CD14-positive monocyte (primary cell): ENCODE data around the gene ERFL. TPM values are rescaled to one million over a fixed set of nuclear protein-coding genes. Genes with fewer than 3 reads are reported as not detected.

Source experiments
- DNase-seq, 3 donors: peaks; one replicate each; pipeline ENCODE4 v3.0.0-alpha.2; 2011 to 2022
- H2AFZ ChIP-seq: 2 replicates; pipeline ENCODE4 v1.6.0; 2012; ENCODE audit warnings: mild to moderate bottlenecking, low read depth, low read length, inconsistent platforms; ENCODE audit not compliant: insufficient read depth, poor library complexity, severe bottlenecking
- H3K27ac ChIP-seq, 2 donors: 1 replicate in 1 of 2; 2 replicates in 1 of 2; pipeline ENCODE4 v1.5.1; 2012 to 2013; ENCODE audit warnings: low read length in 2 of 2, control low read depth in 1 of 2, inconsistent platforms in 1 of 2, low read depth in 1 of 2, mild to moderate bottlenecking in 1 of 2
- H3K27me3 ChIP-seq, 2 donors: one replicate each; pipeline versions ENCODE4 v1.6.0 to v1.6.1; 2011 to 2013; ENCODE audit warnings: low read length in 2 of 2; ENCODE audit not compliant: control insufficient read depth in 2 of 2, insufficient read depth in 2 of 2
- H3K36me3 ChIP-seq, 2 donors: replicated peaks in 1 of 2; 1 replicate in 1 of 2; 2 replicates in 1 of 2; pipeline versions ENCODE4 v1.5.1 to v1.6.1; 2012 to 2013; ENCODE audit warnings: low read length in 2 of 2, control low read depth in 1 of 2, inconsistent platforms in 1 of 2, mild to moderate bottlenecking in 1 of 2; ENCODE audit not compliant: insufficient read depth in 2 of 2, control insufficient read depth in 1 of 2
- H3K4me1 ChIP-seq, 2 donors: 1 replicate in 1 of 2; 2 replicates in 1 of 2; pipeline versions ENCODE4 v1.5.1 to v1.6.1; 2012 to 2013; ENCODE audit warnings: low read length in 2 of 2, control low read depth in 1 of 2, inconsistent platforms in 1 of 2, mild to moderate bottlenecking in 1 of 2, moderate library complexity in 1 of 2; ENCODE audit not compliant: insufficient read depth in 2 of 2, control insufficient read depth in 1 of 2
- H3K4me2 ChIP-seq: replicated peaks from 2 replicates; pipeline ENCODE3; 2012; ENCODE audit warnings: low read length, moderate library complexity, mild to moderate bottlenecking; ENCODE audit not compliant: poor library complexity, severe bottlenecking; ENCODE audit errors: extremely low read depth
- H3K4me3 ChIP-seq, 3 experiments: fragments of 200-600 bp in 1 of 3; sonication (generic) in 1 of 3; replicated peaks in 1 of 3; 1 replicate in 2 of 3; 2 replicates in 1 of 3; pipeline ENCODE4 v1.5.1; 2011 to 2013; ENCODE audit warnings: low read length in 3 of 3, mild to moderate bottlenecking in 3 of 3, control low read depth in 2 of 3, low read depth in 2 of 3, inconsistent platforms in 1 of 3, moderate library complexity in 1 of 3
- H3K79me2 ChIP-seq: 2 replicates; pipeline ENCODE4 v1.6.0; 2012; ENCODE audit warnings: mild to moderate bottlenecking, control low read depth, inconsistent platforms, low read length, moderate library complexity; ENCODE audit not compliant: insufficient read depth
- H3K9ac ChIP-seq: 2 replicates; pipeline ENCODE4 v1.6.0; 2017; ENCODE audit warnings: low read length, mild to moderate bottlenecking; ENCODE audit not compliant: insufficient read depth, poor library complexity, severe bottlenecking
- H3K9me3 ChIP-seq, 2 donors: replicated peaks in 1 of 2; 1 replicate in 1 of 2; 2 replicates in 1 of 2; pipeline versions ENCODE4 v1.5.1 to v1.6.1; 2012 to 2013; ENCODE audit warnings: low read length in 2 of 2, control low read depth in 1 of 2; ENCODE audit not compliant: control insufficient read depth in 1 of 2, insufficient read depth in 1 of 2
- H4K20me1 ChIP-seq: 2 replicates; pipeline ENCODE4 v1.6.0; 2012; ENCODE audit warnings: mild to moderate bottlenecking, low read length, control low read depth, moderate library complexity; ENCODE audit not compliant: insufficient read depth
- H3K27ac Mint-ChIP-seq, 7 donors: one replicate each; pipeline ENCODE4 v1.8.0; 2020; ENCODE audit warnings: mild to moderate bottlenecking in 7 of 7, mixed read lengths in 7 of 7, moderate library complexity in 6 of 7, inconsistent platforms in 2 of 7
- H3K27me3 Mint-ChIP-seq, 3 donors: one replicate each; pipeline ENCODE4 v1.8.0; 2021 to 2022; ENCODE audit warnings: low read depth in 3 of 3, mild to moderate bottlenecking in 3 of 3, mixed read lengths in 3 of 3, moderate library complexity in 3 of 3, inconsistent platforms in 1 of 3
- H3K36me3 Mint-ChIP-seq, 2 donors: one replicate each; pipeline ENCODE4 v1.8.0; 2020; ENCODE audit warnings: mixed read lengths in 2 of 2, inconsistent platforms in 1 of 2, mild to moderate bottlenecking in 1 of 2
- H3K4me1 Mint-ChIP-seq: one replicate; pipeline ENCODE4 v1.8.0; 2020; ENCODE audit warnings: mild to moderate bottlenecking, mixed read lengths
- H3K4me3 Mint-ChIP-seq, 2 donors: one replicate each; pipeline ENCODE4 v1.8.0; 2020; ENCODE audit warnings: mild to moderate bottlenecking in 2 of 2, mixed read lengths in 2 of 2, moderate library complexity in 1 of 2
- H3K9me3 Mint-ChIP-seq, 7 donors: one replicate each; pipeline ENCODE4 v1.8.0; 2020 to 2022; ENCODE audit warnings: mixed read lengths in 7 of 7, mild to moderate bottlenecking in 6 of 7, moderate library complexity in 6 of 7, inconsistent platforms in 2 of 7
- CTCF ChIP-seq: fragments of 200-600 bp; IDR thresholded peaks from one replicate; pipeline ENCODE4 v1.8.0; 2022; ENCODE audit warnings: antibody characterized with exemption, mild to moderate bottlenecking
- WGBS: methylation state at CpG from one replicate; pipeline ENCODE4 v1.1.5; 2013; ENCODE audit warnings: missing lambda C conversion rate; ENCODE audit not compliant: insufficient coverage; 5-methylcytosine and 5-hydroxymethylcytosine counted together
- intact Hi-C, 2 donors: fragments of 100-400 bp; cut with micrococcal nuclease; formaldehyde crosslinking; loops; one replicate each; pipeline versions ENCODE4 v1.15.0 to v1.15.1; 2023
- polyA plus RNA-seq, 3 donors: library from polyadenylated mRNA; depleted of rRNA in 1 of 3; unstranded in 2 of 3; stranded (reverse) in 1 of 3; fragments of 300-500 nt in 2 of 3; fragments of >200 nt in 1 of 3; fragmentation: Illumina TruSeq in 2 of 3; gene quantifications; 1 replicate in 2 of 3; 2 replicates in 1 of 3; pipeline ENCODE4 v1.2.3, GENCODE V29; 2012 to 2021
- small RNA-seq: library from RNA; depleted of rRNA; stranded (forward); fragments of <200 nt; gene quantifications from one replicate; pipeline ENCODE3, GENCODE V24; 2012; ENCODE audit warnings: low read depth; ENCODE audit not compliant: insufficient read length

ERFL gene
- polyA plus RNA-seq, 3 donors: not detected

GRCh38 chr19:41859618-41860418 is 68.4 kb downstream of the ERFL start, which contains the start of gene RPS19:
Gene RPS19 (plus strand): TSS chr19:41860255. CDS start chr19:41860775, 520 bp downstream.
- intact Hi-C loops: loop anchor here (2.0 to 5.0 kb wide), 2 partner anchors 23 to 97 kb away; partner anchors contain the start of genes ARHGEF1 (in 2 of the 2) and RABAC1 (in 2 of the 2)
- peak within 1 kb of the TSS; percentile 99 to 100 (median 100) for H3K27ac Mint-ChIP-seq
- peaks cover 45% of the 10 kb centered on the region for H3K4me1 Mint-ChIP-seq
- no peaks in the 10 kb centered on the region for H3K9me3 ChIP-seq
- peak within 1 kb of the TSS; percentile 90 for H3K9ac ChIP-seq
- H2AFZ ChIP-seq: peak within 1 kb of the TSS; percentile 88
- no peaks in the 10 kb centered on the region for H3K9me3 Mint-ChIP-seq
- peaks cover 51% of the 10 kb centered on the region for H3K79me2 ChIP-seq
- peak within 1 kb of the TSS; percentile 59 to 95 (median 68) for H3K4me3 ChIP-seq
- under 1% methylated on average over 75 of the region's 76 CpGs for WGBS
- peak within 1 kb of the TSS; percentile 98 for H3K4me2 ChIP-seq
- no peaks in the 10 kb centered on the region for H3K27me3 ChIP-seq
- H3K4me3 Mint-ChIP-seq: peak within 1 kb of the TSS; percentile 92 to 100
- H3K27me3 Mint-ChIP-seq: peaks cover 0 to 3% (median 2%) of the 10 kb centered on the region in 3 donors
- H3K4me1 ChIP-seq: peaks cover 35 to 43% of the 10 kb centered on the region in 2 donors
- peak within 1 kb of the TSS; percentile 86 to 90 for H3K27ac ChIP-seq
- H4K20me1 ChIP-seq: peaks cover 45% of the 10 kb centered on the region
- peaks cover 31 to 39% of the 10 kb centered on the region in 2 donors for H3K36me3 Mint-ChIP-seq
- DNase-seq: peak; percentile 96 to 99 (median 98)
- TF ChIP-seq CTCF: peak; percentile 87
- H3K36me3 ChIP-seq: peaks cover 34 to 39% of the 10 kb centered on the region in 2 donors

GRCh38 chr19:41859213-41859617 is 69.0 kb downstream of the ERFL start:
- intact Hi-C loops: no loop called here
- WGBS: 2% methylated on average over 6 of the region's 8 CpGs
- H3K9ac ChIP-seq: no peak overlapping the region

More at GRCh38 chr19:41859213-41859617, 69.0 kb downstream of the ERFL start:
- peaks cover 45% of the 10 kb centered on the region for H3K79me2 ChIP-seq
- H3K4me1 ChIP-seq: peaks cover 35 to 43% of the 10 kb centered on the region in 2 donors
- peak overlapping the region; percentile 86 to 90 for H3K27ac ChIP-seq
- peaks cover 25 to 33% of the 10 kb centered on the region in 2 donors for H3K36me3 Mint-ChIP-seq
- no peaks in the 10 kb centered on the region for H3K27me3 ChIP-seq
- no peaks in the 10 kb centered on the region for H3K9me3 Mint-ChIP-seq
- TF ChIP-seq CTCF: no peak
- peak overlapping the region in 2 of 3 experiments; percentile 59 to 95 for H3K4me3 ChIP-seq
- H3K9me3 ChIP-seq: no peaks in the 10 kb centered on the region
- DNase-seq: no peak
- peaks cover 43% of the 10 kb centered on the region for H3K4me1 Mint-ChIP-seq
- peaks cover 28 to 33% of the 10 kb centered on the region in 2 donors for H3K36me3 ChIP-seq
- H2AFZ ChIP-seq: peak overlapping the region; percentile 88
- H3K4me2 ChIP-seq: peak overlapping the region; percentile 98
- peaks cover 39% of the 10 kb centered on the region for H4K20me1 ChIP-seq
- H3K27ac Mint-ChIP-seq: peak overlapping the region; percentile 35 to 100 (median 99)
- H3K4me3 Mint-ChIP-seq: peak overlapping the region; percentile 92 to 100
- H3K27me3 Mint-ChIP-seq: peaks cover 0 to 5% (median 3%) of the 10 kb centered on the region in 3 donors

Small RNA genes lying within 50 kb of the gene (small RNA-seq; reads per million reads assigned to genes)
- not detected for gene MIR6797

Other genes with a start within 250 kb of the ERFL start
- gene CEACAM7, start 240.2 kb downstream of the ERFL start, polyA plus RNA-seq: not detected
- gene CEACAM5, start 219.8 kb downstream of the ERFL start, polyA plus RNA-seq: not detected
- gene CEACAM6, start 172.9 kb downstream of the ERFL start, polyA plus RNA-seq: under 1 TPM in 1 of 3 donors, not detected in 2; 0.07 TPM
- gene CEACAM3, start 131.9 kb downstream of the ERFL start, polyA plus RNA-seq: 10 to 100 TPM in 2 of 3 donors, 1 to 10 TPM in 1; 5.9 to 11.8 (median 11.3) TPM
- gene LYPD4, start 83.8 kb downstream of the ERFL start, polyA plus RNA-seq: not detected
- gene DMRTC2, start 83.4 kb downstream of the ERFL start, polyA plus RNA-seq: not detected
- gene RPS19, start 68.2 kb downstream of the ERFL start, polyA plus RNA-seq: 1,000 to 10,000 TPM; 1,234 to 2,117 (median 1,424) TPM
- 1 to 10 TPM; 1.9 to 2.7 (median 2.1) TPM for gene CD79A, start 51.2 kb downstream of the ERFL start, polyA plus RNA-seq
- 100 to 1,000 TPM in 1 of 3 donors, 10 to 100 TPM in 2; 82.8 to 622 (median 95.5) TPM for gene ARHGEF1, start 45.3 kb downstream of the ERFL start, polyA plus RNA-seq
- gene RABAC1, start 30.9 kb upstream of the ERFL start, polyA plus RNA-seq: 100 to 1,000 TPM; 126 to 234 (median 202) TPM
- under 1 TPM in 2 of 3 donors, not detected in 1; 0.07 to 0.10 TPM for gene ATP1A3, start 65.8 kb upstream of the ERFL start, polyA plus RNA-seq
- gene GRIK5, start 141.8 kb upstream of the ERFL start, polyA plus RNA-seq: under 1 TPM in 2 of 3 donors, not detected in 1; 0.12 to 0.28 TPM
- gene ZNF574, start 147.7 kb upstream of the ERFL start, polyA plus RNA-seq: 1 to 10 TPM; 3.3 to 9.6 (median 4.9) TPM
- 100 to 1,000 TPM in 1 of 3 donors, 10 to 100 TPM in 2; 20.0 to 147 (median 28.2) TPM for gene POU2F2, start 204.0 kb upstream of the ERFL start, polyA plus RNA-seq